ENCODE data around the gene GNAQ.
"Not testable (repeated sequence)": the region's sequence is repeated elsewhere in the genome, so short reads cannot be mapped to it uniquely, and the experiment has no call there.

Gene GNAQ

DNA sequence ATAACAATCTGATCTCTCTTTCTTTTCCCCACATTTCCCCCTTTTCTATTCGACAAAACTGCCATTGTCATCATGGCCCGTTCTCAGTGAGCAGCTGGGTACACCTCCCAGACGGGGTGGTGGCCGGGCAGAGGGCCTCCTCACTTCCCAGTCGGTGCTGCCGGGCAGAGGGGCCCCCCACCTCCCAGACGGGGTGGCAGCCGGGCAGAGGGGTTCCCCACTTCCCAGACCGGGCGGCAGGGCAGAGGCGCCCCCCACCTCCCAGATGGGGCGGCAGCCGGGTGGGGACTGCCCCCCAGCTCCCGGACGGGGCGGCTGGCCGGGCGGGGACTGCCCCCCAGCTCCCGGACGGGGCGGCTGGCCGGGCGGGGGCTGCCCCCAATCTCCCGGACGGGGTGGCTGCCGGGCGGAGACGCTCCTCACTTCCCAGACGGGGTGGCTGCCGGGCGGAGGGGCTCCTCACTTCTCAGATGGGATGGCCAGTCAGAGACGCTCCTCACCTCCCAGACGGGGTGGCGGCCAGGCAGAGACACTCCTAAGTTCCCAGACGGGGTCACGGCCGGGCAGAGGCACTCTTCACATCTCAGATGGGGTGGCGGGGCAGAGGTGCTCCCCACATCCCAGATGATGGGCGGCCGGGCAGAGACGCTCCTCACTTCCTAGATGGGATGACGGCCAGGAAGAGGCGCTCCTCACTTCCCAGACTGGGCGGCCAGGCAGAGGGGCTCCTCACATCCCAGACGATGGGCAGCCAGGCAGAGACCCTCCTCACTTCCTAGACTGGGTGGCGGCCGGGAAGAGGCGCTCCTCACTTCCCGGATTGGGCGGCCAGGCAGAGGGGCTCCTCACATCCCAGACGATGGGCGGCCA, 328.9 kb downstream of the GNAQ start:
- not testable (repeated sequence) for ATAC-seq, H3K27me3 Mint-ChIP-seq

DNA sequence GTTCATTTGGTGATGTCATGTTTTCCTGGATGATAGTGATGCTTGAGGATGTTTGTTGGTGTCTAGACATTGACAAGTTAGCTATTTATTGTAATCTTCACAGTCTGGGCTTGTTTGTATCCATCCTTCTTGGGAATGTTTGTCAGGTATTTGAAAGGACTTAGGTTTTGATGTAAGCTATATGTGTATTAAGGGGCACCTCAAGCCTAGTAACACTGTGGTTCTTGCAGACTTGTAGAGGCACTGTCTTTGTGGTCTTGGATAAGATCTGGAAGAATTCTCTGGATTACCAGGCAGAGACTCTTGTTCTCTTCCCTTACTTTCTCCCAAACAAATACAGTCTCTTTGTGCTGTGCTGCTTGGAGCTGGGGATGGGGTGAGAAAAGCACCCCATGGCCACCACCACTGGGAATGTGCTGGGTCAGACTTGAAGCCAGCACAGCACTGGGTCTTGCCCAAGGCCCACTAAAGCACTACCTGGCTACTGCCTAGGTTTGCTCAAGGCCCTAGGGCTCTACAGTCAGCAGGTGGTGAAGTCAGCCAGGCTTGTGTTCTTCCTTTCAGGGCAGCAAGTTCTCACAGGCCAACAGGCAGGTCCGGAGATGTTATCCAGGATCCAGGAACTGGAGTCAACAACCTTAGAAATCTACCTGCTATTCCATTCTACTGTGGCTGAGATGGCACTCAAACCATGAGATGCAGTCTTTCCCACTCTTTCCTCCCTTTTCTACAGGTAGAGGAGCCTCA, 334.2 kb downstream of the GNAQ start:
- DNase-seq: no peak
- Mint-ChIP-seq H3K36me3 (ENCODE audit: low read depth) (no peaks in the 10 kb centered on the region), H3K27ac (no peak overlapping the region), H3K27me3 (peaks cover 13% of the 10 kb centered on the region), H3K9me3 (peaks cover 15% of the 10 kb centered on the region), H3K4me1 (no peaks in the 10 kb centered on the region), H3K4me3 (no peak overlapping the region)
- no peak for ATAC-seq

More for the DNA sequence above, 328.9 kb downstream of the GNAQ start:
- H3K36me3 Mint-ChIP-seq (ENCODE audit: low read depth); H3K27ac Mint-ChIP-seq; H3K4me3 Mint-ChIP-seq; H3K4me1 Mint-ChIP-seq; DNase-seq; H3K9me3 Mint-ChIP-seq: not testable (repeated sequence)

DNA sequence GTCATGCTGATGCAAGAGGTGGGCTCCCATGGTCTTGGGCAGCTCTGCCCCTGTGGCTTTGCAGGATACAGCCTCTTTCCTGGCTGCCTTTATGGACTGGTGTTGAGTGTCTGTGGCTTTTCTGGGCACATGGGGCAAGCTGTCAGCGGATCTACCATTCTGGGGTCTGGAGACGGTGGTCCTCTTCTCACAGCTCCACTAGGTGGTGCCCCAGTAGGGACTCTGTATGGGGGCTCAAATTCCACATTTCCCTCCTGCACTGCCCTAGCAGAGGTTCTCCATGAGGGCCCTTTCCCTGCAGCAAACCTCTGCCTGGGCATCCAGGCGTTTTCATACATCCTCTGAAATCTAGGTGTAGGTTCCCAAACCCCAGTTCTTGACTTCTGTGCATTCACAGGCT, 340.9 kb downstream of the GNAQ start:
- H3K4me1 Mint-ChIP-seq; H3K27me3 Mint-ChIP-seq; ATAC-seq; H3K36me3 Mint-ChIP-seq (ENCODE audit: low read depth); DNase-seq; H3K27ac Mint-ChIP-seq; H3K4me3 Mint-ChIP-seq: not testable (repeated sequence)
- peaks cover 13% of the 10 kb centered on the region for H3K9me3 Mint-ChIP-seq

DNA sequence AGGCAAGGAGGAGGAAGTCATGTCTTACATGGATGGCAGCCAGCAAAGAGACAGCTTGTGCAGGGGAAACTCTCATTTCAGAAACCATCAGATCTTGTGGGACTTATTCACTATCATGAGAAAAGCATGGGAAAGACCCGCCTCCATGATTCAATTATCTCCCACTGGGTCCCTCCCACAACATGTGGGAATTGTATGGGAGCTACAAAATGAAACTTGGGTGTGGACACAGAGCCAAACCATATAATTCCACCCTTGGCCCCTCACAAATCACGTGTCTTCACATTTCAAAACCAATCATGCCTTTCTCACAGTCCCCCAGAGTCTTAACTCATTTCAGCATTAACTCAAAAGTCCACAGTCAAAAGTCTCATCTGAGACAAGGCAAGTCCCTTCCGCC, 341.5 kb downstream of the GNAQ start:
- H3K27ac Mint-ChIP-seq; H3K27me3 Mint-ChIP-seq; ATAC-seq; H3K4me1 Mint-ChIP-seq; H3K4me3 Mint-ChIP-seq; DNase-seq; H3K36me3 Mint-ChIP-seq (ENCODE audit: low read depth): not testable (repeated sequence)
- peaks cover 13% of the 10 kb centered on the region for H3K9me3 Mint-ChIP-seq

DNA sequence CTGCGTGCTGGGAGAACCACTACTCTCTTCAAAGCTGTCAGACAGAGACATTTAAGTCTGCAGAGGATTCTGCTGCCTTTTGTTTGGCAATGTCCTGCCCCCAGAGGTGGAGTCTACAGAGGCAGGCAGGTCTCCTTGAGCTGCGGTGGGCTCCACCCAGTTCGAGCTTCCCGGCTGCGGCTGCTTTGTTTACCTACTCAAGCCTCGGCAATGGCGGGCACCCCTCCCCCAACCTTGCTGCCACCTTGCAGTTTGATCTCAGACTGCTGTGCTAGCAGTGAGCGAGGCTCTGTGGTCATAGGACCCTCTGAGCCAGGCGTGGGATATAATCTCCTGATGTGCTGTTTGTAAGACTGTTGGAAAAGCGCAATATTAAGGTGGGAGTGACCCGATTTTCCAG, 343.9 kb downstream of the GNAQ start:
- H3K4me1 Mint-ChIP-seq; H3K4me3 Mint-ChIP-seq; H3K27ac Mint-ChIP-seq; H3K27me3 Mint-ChIP-seq; DNase-seq; H3K36me3 Mint-ChIP-seq (ENCODE audit: low read depth); ATAC-seq: not testable (repeated sequence)
- H3K9me3 Mint-ChIP-seq: peaks cover 17% of the 10 kb centered on the region

DNA sequence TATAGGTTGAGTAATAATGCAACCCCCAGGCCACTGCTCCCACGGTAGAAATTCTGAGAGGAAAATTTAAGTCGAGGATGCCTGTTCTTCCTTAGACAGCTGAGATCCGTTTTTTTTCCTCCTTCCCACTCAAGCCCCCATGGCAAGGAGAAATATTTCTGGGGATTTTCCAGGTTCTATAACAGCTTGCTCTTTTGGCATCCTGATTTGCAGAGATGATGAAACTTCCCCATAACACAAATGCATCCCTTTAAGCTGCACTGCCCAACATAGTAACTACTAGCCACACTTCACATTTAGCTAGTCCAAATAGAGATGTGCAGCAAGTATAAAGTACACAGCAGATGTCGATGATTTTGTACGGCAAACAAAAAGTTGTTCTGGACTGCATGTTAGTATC, 351.0 kb downstream of the GNAQ start:
- Mint-ChIP-seq H3K4me1 (no peaks in the 10 kb centered on the region), H3K27ac (no peak overlapping the region), H3K4me3 (no peak overlapping the region), H3K36me3 (ENCODE audit: low read depth) (no peaks in the 10 kb centered on the region), H3K9me3 (peaks cover 4% of the 10 kb centered on the region), H3K27me3 (peaks cover 2% of the 10 kb centered on the region)
- DNase-seq (no peak), ATAC-seq (no peak)

DNA sequence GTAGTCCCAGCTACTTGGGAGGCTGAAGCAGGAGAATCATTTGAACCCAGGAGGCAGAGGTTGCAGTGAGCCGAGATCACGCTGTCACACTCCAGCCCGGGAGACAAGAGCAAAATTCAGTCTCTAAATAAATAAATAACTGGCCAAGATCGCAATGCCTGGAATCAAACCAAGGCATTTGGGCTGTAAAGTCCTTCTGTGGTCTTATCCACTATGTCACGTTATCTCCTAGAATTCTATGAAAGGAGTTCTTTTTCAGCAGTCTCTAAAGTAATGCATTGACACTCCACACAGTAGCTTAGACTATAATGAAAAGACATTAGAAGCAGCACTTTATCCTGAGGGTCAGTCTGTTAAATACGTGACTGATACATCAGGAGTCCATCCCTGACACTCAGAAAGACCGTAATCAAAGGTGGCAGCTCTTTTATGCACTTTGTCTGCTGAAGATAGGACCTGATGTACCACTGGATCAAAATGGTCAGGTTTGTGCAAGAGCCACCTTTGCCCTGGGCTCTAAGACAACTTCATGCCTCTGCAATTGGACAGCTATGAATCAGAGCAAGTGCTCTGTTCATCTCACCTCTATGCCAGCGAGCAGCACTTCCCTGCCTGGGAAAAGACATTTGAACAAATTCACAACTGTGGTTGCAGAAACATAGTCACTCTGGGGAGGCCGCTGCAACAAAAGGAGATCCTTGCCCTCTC, 351.8 kb downstream of the GNAQ start:
- H3K4me1 Mint-ChIP-seq: no peaks in the 10 kb centered on the region
- H3K27ac Mint-ChIP-seq: no peak overlapping the region
- ATAC-seq (no peak), DNase-seq (no peak)
- peaks cover 4% of the 10 kb centered on the region for H3K9me3 Mint-ChIP-seq
- H3K4me3 Mint-ChIP-seq: no peak overlapping the region
- H3K36me3 Mint-ChIP-seq (ENCODE audit: low read depth): no peaks in the 10 kb centered on the region
- H3K27me3 Mint-ChIP-seq: peaks cover under 1% of the 10 kb centered on the region

DNA sequence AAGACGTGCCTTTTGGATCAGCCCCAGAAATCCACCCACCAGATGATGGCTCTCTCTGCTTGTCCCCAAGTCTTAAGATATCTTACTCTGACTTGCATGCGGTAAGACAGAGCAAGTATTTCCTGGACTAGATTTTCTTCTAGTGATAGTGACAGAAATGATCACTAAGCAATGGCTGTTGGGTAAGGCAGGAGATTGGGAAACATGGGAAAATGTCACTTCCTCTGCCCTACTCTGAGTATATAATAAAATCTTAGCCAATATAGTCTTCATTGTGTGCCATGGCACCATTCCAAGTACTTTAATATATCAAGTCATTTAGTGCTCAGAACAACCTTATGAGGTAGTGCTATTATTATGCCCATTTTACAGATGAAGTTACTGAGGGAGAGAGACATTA, 352.5 kb downstream of the GNAQ start:
- H3K4me1 Mint-ChIP-seq: no peaks in the 10 kb centered on the region

DNA sequence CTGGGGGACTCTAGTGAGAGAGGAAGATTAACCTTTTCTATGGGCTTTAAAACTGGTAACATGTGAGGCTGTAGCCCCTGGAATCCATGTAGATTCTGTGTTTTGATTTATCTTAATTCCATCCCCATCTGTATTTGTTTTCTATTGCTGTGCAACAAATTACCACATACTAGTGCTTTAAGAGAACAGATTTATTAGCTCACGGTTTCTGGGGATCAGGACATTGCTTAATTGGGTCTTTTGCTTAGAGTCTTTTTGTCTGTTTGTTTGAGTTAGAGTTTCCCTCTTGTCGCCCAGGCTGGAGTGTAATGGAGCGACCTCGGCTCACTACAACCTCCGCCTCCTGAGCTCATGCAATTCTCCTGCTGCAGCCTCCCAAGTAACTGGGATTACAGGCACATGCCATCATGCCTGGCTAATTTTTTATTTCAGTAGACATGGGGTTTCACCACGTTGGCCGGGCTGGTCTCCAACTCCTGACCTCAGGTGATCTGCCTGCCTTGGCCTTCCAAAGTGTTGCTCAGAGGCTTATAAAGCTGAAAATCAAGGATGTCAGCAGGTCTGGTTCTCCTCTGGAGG, 353.6 kb downstream of the GNAQ start:
- ATAC-seq (no peak), DNase-seq (no peak)
- Mint-ChIP-seq H3K27me3 (no peaks in the 10 kb centered on the region), H3K4me3 (no peak overlapping the region), H3K4me1 (no peaks in the 10 kb centered on the region), H3K27ac (no peak overlapping the region), H3K36me3 (ENCODE audit: low read depth) (no peaks in the 10 kb centered on the region), H3K9me3 (no peaks in the 10 kb centered on the region)

More for the DNA sequence above, 352.5 kb downstream of the GNAQ start:
- H3K27ac Mint-ChIP-seq: no peak overlapping the region
- DNase-seq (no peak), ATAC-seq (no peak)
- no peaks in the 10 kb centered on the region for H3K27me3 Mint-ChIP-seq
- no peak overlapping the region for H3K4me3 Mint-ChIP-seq
- peaks cover 4% of the 10 kb centered on the region for H3K9me3 Mint-ChIP-seq
- no peaks in the 10 kb centered on the region for H3K36me3 Mint-ChIP-seq (ENCODE audit: low read depth)

DNA sequence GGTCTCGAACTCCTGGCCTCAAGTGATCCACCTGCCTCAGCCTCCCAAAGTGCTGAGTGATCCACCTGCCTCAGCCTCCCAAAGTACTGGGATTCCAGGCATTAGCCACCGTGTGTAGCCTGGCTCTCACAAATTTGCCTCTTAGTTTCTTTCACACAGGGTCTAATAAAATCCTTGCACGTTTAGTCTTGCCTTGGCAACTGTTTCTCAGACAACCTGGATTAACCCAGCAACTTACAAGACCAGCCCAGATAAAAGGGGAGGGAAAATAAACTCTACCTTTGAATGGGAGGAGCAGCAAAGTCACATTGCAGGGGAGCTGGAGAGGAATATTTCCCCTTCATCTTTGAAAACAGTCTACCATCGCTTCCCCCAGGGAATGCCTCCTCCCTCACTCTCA, 354.2 kb downstream of the GNAQ start:
- Mint-ChIP-seq H3K36me3 (ENCODE audit: low read depth) (no peaks in the 10 kb centered on the region), H3K4me1 (no peaks in the 10 kb centered on the region), H3K27me3 (no peaks in the 10 kb centered on the region), H3K9me3 (no peaks in the 10 kb centered on the region), H3K27ac (no peak overlapping the region), H3K4me3 (no peak overlapping the region)
- no peak for ATAC-seq
- DNase-seq: no peak

DNA sequence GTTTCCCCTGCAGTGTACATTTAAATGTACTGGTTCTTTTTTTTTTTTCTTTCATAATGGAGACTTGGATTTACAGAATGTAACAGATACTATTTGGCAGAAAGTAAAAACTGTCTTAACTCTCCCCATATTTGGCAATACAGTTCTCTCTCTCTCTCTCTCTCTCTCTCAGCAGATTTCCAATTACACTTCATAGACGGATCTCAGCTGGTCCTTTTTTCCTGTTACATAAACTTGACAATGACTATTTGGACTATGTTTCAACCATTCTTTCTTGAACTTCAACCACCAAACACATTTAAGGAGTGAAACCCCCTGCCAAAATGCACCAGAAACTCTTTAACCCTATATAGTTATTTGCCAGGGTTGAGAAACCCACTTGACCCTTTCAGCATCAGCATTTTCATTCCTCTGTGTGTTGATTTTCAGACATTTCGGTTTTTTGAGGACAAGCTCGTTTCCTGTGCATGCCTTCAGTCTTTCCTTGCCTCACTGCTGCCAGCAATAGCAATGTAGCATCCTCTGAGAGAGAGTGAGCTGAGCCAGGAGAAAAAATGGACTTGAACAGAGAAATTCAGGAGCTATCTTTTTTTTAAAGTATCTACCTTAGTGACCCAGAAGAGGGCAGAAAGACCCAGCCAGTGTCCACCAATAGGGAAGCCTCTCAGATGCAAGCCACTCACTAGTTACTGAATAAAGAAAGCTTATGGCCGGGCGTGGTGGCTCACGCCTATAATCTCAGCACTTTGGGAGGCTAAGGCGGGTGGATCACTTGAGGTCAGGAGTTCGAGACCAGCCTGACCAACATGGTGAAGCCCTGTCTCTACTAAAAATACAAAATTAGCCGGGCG, 357.4 kb downstream of the GNAQ start:
- no peak overlapping the region for H3K4me3 Mint-ChIP-seq

DNA sequence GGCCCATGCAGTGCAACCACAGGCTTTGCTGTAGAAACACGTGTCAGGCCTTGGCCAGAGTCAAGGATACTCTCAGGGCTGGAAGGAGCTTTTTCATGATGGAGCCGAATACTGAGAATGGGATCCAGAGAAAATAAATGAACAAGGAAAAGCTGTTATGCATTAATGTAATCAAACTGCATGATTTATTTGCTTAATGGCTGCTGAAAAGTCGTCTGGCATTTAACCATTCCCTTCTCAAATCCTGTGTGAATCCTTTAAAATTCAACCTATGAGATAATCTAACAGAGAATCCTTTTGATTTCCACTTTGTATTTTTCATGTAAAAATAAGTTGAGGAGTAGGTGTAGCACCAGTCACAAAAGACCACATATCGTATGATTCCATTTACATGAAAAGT, 359.4 kb downstream of the GNAQ start:
- Mint-ChIP-seq H3K4me1 (no peaks in the 10 kb centered on the region), H3K27ac (no peak overlapping the region), H3K4me3 (no peak overlapping the region), H3K9me3 (no peaks in the 10 kb centered on the region), H3K27me3 (no peaks in the 10 kb centered on the region), H3K36me3 (ENCODE audit: low read depth) (no peaks in the 10 kb centered on the region)
- DNase-seq: no peak
- no peak for ATAC-seq

More for the DNA sequence above, 357.4 kb downstream of the GNAQ start:
- no peaks in the 10 kb centered on the region for H3K36me3 Mint-ChIP-seq (ENCODE audit: low read depth)
- no peak overlapping the region for H3K27ac Mint-ChIP-seq
- DNase-seq: no peak
- no peaks in the 10 kb centered on the region for H3K27me3 Mint-ChIP-seq
- no peaks in the 10 kb centered on the region for H3K9me3 Mint-ChIP-seq
- H3K4me1 Mint-ChIP-seq: no peaks in the 10 kb centered on the region
- ATAC-seq: no peak

DNA sequence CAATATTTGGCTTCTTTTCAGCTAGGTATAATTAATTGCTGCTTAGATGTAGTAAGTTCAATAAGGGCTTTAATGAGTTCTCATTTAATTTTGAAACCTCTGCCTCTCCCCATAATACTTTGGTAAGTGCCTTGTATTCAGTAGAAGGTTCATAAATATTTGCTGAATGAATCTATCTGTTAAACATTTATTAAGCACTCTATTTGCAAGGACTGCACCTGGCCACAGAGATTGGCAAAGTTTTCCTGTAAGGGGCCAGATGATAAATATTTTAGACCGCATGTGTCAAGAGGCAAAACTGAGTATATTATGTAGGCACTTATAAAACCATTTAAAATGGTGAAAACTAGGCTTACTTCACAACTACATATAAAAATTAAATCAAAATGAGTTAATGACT, 364.5 kb downstream of the GNAQ start:
- Mint-ChIP-seq H3K36me3 (ENCODE audit: low read depth) (no peaks in the 10 kb centered on the region), H3K4me1 (no peaks in the 10 kb centered on the region), H3K9me3 (no peaks in the 10 kb centered on the region), H3K4me3 (no peak overlapping the region), H3K27ac (no peak overlapping the region), H3K27me3 (peaks cover 8% of the 10 kb centered on the region)
- DNase-seq (no peak), ATAC-seq (no peak)
